Activated T-cell treated with anti-CD3 and anti-CD28 coated beads, Interleukin-2, amount 50 U/mL, for 1 hour (primary cell): ENCODE results near the gene TTC34.

ENCODE experiments used
- DNase-seq: peaks from one replicate; pipeline ENCODE4 v3.0.0-alpha.2; 2020

Gene TTC34

GRCh38 chr1:2828586-2829250 lies 27.2 kb upstream of the TTC34 start:
- no peak for DNase-seq

- no peak for DNase-seq
Measured at GRCh38 chr1:2826736-2827292, 25.3 kb upstream of the TTC34 start.

DNA sequence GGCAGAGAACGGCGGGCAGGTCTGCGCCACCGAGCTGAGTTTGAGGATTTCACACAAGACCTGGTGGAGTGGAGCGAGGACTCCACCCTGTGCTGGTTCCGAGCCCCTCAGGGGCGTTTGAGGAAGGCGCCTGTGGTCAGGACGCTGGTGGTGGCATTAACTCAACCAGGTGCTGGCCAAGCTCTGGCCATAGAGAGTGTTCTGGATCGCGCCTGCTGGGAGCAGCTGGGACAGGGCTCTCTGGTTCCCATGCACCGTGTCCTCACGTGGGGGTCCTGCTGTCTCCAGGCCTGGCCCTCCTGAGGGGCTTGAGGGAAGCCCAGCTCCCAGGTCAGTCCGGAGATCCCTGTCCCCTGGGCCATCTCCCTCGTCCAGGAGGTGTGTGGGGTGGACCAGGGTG lies 24.8 kb upstream of the TTC34 start:
- no peak for DNase-seq

DNA sequence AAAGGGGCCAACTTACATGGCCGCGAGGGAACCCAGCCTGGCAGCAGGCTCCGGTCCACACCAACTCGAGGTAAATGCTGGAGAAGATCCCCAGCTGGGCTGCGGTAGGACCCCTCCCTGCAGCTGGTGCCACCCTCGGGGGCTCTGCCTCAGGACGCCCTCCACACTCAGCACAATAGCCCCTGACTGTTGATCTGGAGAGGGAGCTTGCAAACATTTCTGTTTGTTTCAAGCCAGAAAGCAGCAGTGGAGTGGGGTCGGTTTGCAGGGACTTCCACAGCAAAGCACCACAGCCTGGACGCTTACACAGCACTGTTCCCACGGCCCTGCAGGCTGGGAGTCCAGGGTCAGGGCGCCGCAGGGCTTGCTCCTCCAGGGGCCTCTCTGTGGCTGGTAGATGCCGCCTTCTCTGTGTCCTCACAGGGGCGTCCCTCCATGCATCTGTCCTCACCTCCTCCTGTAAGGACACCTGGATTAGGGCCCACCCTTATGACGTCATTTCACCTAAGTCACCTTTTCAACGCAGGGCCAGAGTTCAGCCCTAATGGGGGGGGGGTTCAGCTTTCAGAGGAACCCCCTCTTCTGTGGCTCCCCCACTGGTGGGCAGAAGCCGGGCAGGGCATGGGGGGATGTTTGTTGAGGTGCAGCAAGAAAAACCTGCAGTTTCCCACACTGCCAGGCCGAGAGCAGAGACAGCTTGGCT lies 24.1 kb upstream of the TTC34 start:
- no peak for DNase-seq

GRCh38 chr1:2824999-2825398 lies 23.5 kb upstream of the TTC34 start:
- DNase-seq, result no peak

- DNase-seq, result no peak
Measured at GRCh38 chr1:2823921-2824610, 22.6 kb upstream of the TTC34 start.

DNA sequence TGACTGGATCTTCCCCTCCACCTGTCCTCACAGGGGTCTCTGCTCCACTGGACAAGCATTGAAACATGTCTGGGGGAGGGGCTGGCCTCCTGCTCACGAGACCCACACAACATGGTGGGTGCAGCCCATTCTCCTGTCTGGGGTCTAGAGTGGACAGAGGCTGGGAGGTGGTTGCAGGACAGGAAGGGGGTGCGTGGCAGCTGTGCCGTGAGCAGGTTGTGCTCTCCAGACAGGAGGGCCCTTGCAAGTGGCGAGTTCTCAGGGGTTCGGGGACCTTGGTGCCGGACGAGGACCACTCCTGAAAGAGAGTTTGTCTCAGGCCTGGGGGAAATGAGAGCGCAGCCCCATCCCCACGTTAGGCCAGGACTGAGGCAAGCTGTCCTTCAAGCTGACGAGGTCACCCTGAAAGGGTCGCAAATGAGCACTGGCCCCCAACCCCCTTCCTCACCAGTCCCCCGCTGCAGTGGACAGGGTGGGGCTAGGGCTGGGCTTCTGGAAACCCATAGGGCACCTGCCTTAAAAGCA lies 21.2 kb upstream of the TTC34 start:
- no peak for DNase-seq

DNA sequence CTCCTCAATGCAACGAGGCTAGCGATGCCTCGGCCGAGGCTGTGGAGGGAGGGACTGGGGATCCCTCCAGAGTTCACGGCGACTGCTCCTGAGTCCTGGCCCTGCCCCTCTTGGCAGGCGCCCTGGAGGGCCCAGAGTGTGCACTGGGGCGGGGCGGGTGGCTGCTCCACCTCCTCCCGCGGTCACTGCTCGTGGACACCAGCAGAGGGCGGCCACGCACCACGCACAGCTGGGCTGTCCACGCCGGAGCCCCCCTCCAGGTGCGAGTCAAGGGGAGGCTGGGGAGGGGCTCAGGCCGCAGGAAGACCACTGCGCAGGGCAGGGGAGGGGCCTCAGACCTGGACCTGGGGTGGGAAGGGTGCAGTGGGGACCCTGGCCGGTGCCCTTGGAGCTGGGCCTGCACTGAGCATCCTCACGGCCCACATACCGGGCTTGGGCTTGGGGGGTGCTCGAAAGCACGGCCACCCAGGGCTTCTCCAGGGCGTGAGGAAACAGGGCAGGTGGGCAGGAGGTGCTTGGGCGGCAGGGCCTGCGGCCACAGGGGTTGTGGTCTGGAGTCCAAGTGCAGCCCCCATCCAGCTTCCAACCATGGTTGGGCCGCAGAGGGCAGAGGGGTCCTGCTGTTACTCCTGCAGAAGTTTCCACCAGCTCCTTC lies 20.6 kb upstream of the TTC34 start:
- peak; percentile 64 for DNase-seq

DNA sequence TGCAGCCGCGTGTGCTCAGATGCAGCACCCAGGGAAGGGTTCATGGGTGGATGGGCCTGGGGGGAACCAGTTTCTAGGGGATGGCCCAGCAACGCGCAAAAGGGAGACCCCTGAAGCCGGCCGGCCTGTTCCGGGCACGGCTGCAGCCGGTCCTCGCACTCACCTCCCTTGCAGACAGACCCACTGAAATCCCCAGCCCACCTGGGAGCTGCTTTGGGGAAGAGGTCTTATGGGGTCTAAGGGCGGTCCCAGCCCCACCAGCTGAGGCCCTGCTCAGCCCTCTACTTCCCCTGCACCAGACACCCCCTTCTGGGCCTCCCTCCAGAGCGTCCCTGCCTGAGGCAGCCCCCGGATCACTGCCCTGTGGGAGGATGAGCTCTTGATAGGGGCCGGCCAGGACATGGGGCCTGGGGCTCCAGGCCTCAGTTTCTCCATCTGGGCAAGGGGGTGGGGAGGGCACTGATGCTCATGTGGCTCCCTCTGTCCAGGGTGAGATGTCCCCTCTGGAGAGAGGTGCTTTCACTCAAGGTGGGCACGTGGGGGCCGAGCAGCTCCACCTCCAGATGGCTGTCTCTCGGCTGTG lies 20.0 kb upstream of the TTC34 start:
- DNase-seq, result no peak

GRCh38 chr1:2820731-2821372 lies 19.4 kb upstream of the TTC34 start:
- no peak for DNase-seq

DNA sequence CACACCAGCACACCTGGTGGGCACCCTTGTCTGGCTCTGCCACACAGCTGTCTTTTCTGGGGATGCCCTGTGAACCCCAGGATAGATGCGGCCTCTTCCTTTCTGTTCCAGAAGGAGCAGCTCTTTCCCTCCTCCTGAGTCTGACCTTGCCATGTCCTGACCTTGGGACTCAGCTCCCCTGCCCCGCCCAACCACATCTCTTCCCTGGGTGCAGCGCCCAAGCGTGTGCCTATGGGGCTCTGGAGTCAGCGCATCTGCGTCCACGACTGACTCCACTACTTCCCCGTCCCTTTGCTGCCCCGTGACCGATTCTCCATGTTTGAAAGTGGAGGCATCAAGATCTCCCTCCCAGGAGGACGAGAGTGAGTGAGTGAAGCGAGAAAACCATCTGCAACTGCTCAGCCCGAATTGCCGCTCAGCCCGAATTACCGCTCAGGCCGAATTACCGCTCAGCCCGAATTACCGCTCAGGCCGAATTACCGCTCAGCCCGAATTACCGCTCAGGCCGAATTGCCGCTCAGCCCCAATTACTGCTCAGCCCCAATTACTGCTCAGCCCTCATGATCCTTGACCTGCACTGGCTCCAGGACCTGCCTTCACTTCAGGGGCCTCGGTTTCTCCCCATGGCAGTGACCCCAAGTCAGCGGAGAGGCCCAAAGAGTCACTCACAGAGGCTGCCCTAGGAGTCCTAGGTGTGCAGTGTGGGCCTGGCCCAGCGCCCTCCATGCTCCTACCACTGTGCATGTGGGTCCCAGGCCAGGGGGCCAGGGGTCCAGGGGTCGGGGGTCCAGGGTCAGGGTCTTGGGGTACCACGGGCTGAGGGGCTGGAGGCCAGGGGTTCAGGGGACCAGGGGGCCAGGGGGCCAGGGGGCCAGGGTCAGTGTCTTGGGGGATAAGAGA lies 18.6 kb upstream of the TTC34 start:
- DNase-seq, result no peak

- DNase-seq, result no peak
Measured at GRCh38 chr1:2819429-2819828, 17.9 kb upstream of the TTC34 start.

- DNase-seq, result no peak
Measured at GRCh38 chr1:2817784-2818564, 16.5 kb upstream of the TTC34 start.

DNA sequence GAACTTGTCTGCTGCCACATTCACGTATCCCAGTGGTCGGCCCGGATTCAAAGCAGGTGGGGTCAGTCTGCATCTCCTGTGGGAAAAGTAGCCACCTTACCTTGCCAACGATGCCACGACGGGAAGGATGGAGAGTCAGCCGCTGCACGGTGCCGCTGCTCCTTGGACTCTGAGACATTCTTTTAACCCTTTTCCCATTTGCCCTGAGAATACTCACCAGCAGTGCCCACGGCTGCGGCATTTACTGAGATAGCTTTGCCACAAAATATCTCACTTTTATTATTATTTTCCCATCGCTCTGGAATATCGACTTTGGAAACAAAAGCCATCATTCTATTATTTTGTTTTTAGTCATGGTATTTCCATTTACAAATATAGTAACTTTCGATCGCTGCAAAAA lies 15.3 kb upstream of the TTC34 start:
- DNase-seq, result no peak

DNA sequence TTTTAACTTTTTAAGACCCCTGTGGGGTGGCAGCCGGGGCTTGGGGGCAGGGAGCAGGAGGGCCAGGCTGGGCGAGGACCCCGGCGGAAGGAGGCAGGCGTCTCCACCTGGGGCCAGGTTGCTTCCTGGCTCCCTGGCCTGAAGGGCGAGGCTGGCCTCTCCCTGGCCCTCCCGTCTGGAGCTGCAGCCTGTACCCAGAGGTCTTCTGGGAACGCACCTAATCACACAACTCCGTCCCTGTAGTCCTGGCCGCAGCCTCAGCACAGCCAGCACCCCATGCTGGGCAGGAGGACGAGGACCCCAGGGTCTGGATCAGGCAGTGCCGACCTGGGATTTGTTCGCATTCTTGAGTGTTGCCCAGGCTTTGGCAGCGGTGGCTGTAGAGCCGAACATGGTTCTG lies 14.1 kb upstream of the TTC34 start:
- no peak for DNase-seq

DNA sequence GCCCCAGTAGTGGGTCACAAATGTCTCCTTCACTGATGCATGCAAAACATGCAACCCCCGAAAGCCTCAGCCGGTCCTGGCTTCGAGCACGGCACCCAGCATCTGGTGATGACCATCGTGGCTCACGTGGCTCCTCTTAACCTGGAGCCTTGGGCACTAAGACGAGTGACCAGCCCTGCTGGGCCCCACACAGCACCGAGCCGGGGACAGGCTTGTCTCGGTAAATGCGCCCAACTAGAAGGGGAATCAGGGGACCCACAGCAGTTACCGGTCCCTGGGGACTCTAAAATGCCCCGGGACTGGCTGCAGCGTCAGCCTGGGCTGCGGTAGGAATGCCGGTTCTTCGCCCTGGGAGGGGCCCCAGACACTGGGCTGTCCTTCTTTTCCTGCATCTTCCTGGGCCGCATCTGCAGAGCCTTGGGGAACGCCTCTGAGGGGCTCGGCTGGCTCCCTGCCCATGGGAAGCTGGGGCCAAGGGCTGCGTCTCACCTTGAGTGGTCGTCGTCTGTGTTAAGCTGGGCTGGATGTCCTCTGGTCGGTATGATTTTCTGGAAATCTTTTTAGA lies 13.1 kb upstream of the TTC34 start:
- no peak for DNase-seq

- no peak for DNase-seq
Measured at GRCh38 chr1:2812939-2813653, 11.6 kb upstream of the TTC34 start.

DNA sequence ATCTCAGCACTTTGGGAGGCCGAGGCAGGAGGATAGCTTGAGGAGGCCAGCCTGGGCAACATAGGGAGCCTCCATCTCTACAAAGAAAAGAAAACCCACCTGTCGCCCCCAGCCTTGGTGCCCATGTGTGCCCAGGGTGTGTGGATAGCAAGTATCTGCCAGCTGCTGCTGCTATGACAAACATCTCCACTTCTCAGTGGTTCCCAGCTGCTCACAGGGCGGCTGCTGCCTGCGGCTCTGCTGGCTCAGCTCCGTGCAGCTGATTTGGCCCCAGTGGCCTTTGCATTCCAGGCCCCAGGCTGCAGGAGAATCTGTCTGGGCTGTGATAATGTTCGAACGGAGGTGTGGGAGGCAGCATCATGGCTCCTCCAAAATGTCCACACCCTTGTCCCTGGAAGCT lies 10.6 kb upstream of the TTC34 start:
- no peak for DNase-seq

DNA sequence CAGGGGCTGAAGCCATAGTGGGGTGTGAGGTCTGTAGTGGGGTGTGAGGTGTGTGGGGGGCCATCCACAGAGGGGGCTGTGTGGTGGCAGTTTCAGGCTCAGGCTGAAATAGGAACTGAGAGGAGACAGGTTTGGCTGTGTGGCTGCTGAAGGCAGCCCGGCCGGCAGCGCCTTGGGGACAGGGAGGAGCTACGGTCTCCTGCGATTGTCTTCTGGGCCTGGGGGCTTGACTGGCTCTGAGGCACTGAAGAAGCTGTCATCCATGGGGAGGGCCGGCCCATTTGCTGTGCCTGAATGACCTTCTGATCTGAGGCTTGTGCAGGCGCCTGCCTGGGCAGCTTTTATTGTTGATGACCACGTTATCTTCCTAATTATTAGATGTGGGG lies 10.0 kb upstream of the TTC34 start:
- no peak for DNase-seq
